ENCODE results near the gene G6PC1.

DNA sequence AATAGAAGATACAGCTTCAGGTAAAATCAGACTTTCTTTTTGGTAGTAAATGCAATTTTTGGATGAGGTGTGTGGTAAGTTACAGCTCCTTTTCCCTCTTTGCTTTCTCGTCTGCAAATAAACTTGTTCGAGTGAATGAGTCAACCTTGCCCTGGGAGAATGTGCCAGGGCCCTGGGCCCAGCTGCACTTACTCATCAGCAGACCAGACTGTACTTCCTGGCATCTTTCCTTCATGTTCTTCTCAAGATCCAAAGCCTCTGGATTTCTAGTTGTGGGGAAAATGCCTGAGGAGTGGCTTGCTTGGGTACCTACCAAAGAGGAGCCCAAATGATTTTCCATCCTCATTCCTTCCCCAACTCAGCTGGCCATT is 5.4 kb upstream of the G6PC1 start:
- TF ChIP-seq POLR2A (IDR thresholded peaks at IDR 0.05) (no peak), EP300 (IDR thresholded peaks at IDR 0.05) (no peak)
- TF ChIP-seq, protein P1, sequence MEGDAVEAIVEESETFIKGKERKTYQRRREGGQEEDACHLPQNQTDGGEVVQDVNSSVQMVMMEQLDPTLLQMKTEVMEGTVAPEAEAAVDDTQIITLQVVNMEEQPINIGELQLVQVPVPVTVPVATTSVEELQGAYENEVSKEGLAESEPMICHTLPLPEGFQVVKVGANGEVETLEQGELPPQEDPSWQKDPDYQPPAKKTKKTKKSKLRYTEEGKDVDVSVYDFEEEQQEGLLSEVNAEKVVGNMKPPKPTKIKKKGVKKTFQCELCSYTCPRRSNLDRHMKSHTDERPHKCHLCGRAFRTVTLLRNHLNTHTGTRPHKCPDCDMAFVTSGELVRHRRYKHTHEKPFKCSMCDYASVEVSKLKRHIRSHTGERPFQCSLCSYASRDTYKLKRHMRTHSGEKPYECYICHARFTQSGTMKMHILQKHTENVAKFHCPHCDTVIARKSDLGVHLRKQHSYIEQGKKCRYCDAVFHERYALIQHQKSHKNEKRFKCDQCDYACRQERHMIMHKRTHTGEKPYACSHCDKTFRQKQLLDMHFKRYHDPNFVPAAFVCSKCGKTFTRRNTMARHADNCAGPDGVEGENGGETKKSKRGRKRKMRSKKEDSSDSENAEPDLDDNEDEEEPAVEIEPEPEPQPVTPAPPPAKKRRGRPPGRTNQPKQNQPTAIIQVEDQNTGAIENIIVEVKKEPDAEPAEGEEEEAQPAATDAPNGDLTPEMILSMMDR (IDR thresholded peaks at IDR 0.05): no peak

Measured in tibial nerve (tissue), 4 donors.